Hematopoietic multipotent progenitor cell treated with erythropoietin and hydrocortisone succinate and interleukin-3 and kit ligand, for 15 days (in vitro differentiated cells): Measurements from ENCODE around the gene NR4A2.

Source experiments
- DNase-seq: peaks from one replicate; pipeline ENCODE4 v3.0.0-alpha.2; 2015; ENCODE audit warnings: low spot score

Gene NR4A2

DNA sequence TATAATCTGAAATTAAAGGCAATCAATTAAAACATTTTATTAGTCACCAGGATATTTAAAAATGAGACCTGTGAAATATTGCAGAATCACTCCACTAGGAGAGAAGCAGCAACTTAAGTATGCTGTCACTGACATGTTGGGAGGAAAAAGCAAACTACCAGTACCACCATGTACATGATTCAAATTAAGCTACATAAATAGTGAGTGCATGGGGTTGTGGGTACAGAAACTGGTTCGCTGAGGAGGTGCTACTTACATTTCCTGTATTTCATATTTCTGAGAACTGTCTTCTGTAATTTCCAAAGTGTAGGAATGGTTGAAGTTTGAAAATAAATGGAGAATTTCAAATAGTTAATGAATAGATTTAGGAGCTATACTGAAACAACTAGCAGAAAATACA, 7.9 kb upstream of the NR4A2 start:
- DNase-seq = peak; percentile 25

DNA sequence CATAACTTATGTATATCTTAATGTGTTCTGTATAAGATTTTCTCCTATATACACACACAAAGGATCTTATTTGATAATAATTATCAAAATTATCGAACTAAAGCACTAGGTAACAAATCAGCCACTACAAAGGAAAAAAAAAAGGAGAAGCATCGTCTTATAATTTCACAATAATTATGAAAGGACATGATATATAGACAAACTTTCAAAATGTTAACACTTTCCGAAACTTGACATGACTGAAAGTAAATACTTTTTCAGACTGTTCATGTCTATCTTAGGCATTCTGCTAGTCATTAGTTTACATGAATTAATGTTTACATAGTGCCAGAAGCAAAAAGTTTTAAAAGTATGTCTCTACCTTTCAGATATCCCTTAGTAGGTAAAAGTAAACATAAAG, 7.3 kb upstream of the NR4A2 start:
- DNase-seq = no peak

DNA sequence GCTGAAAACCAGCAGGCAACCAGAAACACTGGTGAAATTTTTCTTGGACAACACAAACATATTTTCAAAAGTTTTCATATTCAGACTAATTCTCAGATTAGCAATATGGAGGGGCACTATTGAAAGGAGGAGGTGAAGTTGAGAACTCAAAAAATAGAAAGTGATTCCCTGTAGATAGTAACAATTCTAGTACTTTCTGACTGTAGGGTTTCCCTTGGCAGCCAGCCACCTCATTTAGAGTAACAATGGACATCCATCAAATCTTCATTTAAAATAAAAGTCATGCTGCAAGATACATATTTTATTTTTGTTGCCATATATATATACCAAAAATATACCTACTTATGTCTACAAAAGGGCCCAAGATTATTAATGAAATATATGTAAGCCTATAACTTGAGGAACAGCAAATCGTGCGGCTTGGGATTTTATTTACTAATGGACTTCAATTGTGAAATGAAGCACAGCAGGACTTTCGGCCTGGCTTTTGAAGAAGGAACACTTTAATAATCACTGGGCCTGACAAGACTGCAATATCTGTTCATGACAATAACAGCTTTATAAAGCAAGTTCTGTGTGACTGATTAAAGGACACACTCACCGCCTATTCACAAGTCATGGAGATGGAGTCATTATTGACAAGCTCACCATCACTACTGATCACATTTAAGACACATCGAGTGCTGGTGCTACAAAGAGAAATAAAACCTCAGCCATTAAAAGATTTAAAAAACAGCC, 6.8 kb upstream of the NR4A2 start:
- DNase-seq = no peak

DNA sequence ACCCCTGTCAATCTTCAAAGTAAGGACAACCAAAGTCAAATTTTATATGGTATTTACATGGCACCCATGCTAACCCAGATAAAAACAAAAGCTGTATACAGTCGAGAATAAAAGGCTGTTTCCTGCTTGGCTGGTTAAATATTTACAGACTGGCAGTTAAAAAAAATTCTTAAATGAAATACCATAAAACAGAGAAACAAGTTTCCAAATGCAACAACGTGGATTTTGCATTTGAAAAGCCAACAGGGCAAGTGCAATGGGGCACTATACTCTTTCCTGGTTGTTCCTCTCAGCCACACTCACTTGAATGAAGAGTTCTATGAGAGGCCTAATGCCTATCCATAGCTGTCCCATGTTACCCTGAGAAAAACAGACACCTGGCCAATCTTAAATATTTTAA, 6.1 kb upstream of the NR4A2 start:
- DNase-seq = no peak

DNA sequence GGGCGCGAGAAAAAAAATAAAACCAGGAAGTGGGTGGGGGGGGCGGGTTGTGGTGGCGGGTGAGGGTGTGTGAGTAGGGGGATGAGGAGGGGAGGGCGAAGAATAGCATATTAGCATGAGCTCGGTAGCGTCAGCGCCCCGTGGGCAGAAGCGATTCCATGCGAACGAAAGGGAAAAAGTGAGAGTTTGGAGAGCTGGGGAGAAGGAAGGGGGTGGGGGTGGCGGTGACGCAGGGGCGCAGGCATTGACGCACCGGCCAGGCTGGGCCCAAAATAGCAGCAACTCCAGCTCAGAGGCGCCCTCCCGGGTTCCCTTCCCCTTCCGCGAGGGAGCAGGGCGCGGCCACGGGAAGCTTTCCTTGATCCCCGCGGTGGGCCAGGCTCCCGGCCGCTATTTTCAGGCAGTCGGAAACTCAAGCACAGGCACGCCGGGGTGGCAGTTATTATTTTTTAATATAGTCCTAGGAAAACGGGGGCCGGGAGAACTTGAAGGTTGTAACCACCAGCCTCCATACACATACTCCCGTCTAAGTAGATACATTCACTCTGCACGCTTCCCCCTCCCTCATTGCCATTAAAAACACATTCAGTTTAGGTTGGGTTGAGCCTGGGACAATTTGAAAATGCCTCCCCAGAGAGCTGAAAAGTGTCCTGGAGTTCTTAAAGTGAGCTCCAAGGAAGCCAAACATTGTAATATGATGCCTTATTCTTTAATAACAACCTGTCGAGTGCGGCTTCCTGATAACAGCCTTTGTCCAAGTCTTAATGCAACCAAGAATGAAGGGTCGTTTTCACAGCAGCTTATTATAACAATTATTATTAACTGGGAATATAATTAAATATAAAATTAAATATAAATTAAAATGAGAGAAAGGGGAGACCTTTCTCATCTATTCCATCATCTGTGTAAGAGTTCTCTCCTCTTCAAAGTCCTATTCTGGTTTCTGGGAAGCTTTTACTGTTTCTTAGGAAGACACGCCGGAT, 2.3 kb upstream of the NR4A2 start:
- peak; percentile 62 for DNase-seq

DNA sequence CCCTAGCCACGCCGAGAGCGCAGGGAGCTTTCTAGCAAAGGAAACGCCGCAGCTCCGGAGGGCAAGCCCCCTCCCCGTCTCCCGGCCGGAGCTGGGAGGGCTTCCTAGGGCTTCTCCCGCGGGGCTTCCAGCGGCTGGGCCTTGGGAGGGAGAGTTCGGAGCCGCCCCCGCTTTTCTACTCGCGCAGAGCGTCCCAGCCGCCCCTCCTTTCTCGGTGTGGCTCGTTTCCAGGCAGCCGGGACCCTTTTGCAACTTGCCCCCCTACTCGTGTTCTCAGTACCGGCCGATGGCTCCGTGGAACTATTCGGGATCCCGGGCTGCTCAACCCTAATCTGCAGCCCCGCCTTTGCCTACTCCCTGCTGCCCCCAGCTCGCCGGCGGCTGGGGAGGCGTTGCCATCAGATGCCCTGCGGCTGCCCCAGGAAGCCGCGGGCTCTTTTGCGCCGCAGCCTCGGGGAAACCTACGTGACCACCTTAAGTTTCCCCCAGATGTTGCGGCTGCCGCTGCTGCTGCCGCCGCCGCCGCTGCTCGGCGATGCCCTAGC, 1.5 kb upstream of the NR4A2 start:
- peak; percentile 69 for DNase-seq

DNA sequence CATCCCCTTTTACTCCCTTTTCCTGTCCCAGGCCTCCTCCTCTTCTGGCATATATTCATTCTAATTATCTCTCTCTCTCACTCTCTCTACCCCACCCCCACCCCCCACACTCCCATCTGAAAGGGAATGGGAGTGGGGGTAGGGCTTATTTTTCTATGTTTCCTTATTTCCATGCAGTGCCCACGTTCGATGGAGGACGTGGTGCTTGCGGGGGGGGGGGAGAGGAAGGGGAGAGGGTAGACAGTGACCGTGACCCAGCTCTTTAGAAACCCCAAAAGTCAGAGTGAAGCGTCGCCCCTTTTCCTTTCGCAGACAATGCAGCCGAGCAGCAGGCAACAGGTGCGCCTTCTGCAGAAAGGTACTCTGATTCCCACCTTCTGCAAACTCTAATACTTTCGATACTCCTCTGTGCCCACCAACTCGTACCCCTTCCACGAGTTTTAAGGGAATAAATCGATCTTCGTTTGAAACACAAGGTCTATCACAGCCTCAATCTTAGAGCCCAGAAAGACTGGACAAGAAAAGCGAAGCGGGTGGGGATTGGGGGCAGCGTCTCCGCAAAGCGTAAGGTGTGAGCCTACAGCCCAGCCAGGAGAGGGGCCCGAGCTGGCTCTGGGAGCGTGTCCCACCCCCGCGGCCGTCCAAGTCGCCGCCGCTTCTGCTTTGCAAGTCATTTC, 891 bp upstream of the NR4A2 start:
- peak; percentile 37 for DNase-seq

DNA sequence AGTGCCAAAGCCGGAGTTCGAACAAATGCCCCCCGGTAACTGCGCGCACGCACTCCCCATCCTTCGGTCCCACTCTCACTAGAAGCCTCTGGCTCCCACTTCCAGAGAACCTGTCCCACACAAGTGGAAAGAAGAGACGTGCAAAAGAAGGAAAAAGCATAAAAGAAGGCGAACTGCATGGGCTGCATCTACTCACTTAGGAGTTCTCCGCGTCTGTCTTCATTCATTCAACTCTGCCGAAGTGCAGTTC, 312 bp downstream of the NR4A2 start:
- no peak for DNase-seq

DNA sequence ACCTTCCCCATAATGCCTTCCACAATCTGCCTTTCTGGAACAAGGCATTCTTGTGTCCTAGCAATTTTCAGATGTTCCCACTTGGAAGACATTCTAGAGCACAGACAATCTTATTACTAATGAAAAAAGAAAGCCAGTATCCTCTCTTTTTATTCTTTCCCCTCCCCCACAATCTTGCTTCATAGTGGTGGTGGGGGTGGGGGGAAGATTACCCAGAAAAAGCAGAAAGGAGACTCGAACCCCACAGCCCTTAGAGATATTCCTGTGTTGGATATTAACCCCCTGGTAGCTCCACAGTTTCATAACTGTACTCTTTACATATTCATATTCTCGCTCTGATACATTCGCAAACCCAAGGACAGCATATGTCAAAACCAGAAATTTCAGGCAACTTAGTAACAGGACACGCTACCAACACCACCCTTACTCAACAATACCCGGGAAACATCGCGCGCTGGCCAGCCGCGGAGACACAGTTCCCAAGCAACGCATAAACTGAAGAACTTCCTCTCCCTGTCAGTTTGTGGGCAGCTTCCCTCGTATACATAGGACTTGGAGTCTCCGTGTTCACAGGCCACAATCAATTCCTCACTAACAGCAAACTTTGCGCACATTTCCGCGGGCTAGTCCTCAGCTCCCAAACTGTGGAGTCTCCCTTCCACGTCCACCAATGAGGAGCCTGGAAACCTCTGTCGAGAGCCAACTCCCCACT, 793 bp downstream of the NR4A2 start:
- DNase-seq = no peak

DNA sequence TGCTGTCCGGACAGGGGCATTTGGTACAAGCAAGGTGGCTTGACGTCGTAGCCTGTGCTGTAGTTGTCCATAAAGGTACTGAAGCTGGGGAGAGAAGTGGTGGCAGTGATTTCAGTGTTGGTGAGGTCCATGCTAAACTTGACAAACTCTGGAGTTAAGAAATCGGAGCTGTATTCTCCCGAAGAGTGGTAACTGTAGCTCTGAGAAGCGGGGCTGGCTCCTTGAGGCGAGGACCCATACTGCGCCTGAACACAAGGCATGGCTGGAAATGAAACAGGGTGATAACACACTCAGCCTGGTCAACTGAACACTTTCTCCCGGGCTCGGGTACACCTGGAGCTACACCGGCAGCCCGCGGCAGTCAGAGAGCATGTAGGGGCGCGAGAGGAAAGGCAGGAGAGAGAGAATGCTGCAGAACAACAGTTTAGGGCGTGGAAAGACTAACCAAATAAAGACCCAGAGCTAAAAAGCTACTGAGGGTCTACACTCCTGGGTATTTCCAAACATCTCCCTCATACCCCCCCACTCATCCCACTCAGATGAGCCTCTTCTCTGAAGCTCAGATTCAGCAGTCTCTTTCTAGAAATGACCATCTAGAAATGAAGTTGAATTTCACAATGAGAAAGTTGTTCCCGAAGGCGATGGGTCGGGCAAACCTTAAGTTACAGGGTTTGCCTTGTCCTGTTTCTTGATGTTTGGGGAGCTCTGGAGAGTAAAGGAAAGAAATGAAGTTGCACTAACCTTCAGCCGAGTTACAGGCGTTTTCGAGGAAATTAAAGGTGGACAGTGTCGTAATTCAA, 2.4 kb downstream of the NR4A2 start:
- DNase-seq = no peak

DNA sequence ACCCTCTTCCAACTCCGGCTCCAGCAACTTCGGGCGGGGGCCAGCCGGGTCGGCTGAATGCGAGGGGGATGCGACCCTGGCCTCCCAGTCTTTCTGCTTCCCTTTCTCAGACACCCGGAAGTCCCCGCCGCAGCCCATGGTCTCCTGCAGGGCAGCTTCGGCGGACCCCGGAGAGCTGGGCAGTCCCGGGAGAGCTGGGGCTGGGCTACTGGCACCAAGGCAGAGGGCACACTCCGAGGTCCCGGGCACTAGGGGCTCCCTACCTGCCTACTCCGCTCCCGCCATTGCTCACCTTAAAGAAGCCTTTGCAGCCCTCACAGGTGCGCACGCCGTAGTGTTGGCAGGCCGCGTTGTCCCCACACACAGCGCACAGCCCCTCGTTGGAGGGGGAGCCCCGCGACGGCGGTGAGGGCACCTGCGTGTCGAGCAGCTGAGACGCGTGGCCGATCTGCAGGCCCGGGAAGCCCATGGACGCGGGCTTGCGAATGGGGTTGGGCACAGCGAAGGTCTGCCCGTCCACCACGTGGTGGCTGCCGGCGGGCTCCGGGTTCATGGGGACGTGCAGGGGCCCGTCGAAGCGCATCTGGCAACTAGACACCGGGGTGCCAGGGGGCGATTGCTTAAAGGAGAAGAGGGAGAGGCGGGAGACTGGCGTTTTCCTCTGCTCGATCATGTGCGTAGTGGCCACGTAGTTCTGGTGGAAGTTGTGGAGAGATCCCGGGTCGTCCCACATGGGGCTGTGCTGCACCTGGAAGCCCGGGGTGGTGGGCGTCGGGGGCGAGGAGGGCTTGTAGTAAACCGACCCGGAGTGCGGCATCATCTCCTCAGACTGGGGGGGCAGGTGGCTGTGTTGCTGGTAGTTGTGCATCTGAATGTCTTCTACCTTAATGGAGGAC, 3.2 kb downstream of the NR4A2 start:
- DNase-seq = no peak

DNA sequence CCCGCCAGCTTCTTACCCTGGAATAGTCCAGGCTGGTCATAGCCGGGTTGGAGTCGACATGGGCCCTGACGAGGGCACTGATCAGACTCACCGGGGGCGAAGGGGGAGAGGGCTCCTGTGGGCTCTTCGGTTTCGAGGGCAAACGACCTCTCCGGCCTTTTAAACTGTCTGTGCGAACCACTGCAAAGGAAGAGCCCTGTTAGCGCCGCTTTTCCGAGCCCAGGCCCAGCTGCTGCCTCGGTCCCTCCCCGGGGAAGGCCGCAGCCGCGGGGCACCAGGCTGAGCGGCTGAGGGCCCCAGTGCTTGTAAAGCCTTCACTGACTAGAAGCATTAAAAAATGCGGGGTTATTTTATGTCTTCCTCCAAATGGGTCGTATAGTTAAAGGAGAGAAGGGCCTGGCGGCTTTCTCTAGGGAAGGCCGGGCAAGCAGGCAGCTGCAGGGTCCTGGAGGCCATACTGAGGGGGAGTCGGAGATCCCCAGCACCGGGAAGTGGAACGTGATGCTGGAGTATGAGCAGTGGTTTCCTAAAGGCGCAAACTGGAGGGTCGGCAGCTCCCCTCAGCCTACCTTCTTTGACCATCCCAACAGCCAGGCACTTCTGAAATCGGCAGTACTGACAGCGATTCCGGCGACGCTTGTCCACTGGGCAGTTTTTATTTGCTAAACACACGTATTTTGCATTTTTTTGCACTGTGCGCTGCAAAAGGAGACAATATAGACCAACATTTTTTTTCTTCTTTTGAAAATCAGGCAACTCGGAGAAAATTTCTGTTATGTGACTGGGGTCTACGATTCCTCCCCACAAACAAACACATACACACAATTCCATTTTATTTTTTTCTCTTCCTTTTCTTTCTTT, 4.5 kb downstream of the NR4A2 start:
- DNase-seq = no peak

DNA sequence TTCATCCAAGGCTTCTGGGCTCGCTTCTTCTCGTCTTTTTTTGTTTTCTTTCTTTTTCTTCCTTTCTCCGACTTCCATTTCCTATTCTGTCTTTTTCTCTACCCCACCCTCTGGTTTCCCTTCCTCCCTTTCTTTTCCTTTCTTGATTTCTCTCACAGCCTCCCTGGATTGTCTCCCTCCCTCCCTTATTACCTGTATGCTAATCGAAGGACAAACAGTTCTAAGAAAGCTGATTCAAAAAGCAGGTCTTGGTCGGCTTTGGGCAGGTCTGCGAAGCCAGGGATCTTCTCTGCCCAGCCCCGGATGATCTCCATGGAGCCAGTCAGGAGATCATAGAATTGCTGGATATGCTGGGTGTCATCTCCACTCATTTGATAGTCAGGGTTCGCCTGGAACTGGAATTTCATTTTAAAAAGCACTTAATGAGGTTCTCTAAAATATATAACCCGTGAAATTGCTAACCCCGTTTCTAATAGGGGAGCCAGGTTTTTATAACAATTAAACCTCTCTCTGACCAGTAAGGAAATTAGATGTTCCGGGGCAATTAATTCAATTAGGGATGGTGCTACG, 5.9 kb downstream of the NR4A2 start:
- no peak for DNase-seq

DNA sequence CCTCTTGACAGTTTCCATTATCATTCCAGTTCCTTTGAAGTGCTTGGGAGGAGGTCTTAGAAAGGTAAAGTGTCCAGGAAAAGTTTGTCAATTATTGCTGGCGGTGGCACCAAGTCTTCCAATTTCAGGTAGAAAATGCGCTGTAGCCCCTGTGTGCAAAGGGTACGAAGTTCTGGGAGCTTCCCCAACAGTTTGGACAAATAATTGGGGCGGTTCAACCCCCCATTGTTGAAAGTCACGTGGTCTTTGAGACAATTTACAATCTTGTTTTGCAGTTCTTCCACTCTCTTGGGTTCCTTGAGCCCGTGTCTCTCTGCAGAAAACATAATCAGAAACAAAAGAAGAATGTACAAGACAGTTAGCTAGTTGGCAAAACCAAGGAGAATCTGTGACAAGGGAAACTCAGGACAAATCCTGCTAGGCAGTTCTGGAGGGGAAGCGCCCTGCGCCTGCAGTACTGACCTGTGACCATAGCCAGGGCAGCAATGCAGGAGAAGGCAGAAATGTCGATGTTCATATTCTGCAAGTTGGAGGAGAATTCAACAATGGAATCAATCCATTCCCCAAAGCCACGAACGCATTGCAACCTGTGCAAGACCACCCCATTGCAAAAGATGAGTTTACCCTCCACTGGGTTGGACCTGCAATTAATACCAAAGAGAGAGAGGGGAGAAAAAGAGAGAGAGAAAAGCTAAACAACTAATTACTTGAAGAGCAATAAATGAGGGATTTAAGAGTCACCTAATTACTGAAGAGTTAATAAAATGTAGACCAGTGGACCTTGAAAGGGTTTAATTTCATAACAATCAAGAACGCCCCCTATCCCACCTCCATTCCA, 6.6 kb downstream of the NR4A2 start:
- DNase-seq = no peak

DNA sequence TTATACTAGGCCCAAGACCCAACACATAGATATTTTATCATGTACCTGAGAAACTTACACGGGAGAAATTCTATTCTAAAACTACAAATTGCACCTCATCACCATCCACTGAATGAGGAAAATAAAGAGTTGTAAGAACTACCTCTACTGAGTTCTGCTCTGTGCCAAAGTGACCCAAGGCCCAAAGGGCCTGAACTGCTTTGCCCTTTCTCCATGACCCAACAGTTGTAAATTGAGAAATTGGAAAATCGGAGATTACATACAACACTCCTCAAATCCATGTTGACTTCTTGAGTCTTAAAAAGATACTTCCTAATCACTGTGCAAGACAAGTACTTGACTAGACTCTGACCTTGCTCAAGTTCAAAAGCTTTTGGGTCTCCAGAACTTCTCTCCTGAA, 8.8 kb downstream of the NR4A2 start:
- DNase-seq = no peak

DNA sequence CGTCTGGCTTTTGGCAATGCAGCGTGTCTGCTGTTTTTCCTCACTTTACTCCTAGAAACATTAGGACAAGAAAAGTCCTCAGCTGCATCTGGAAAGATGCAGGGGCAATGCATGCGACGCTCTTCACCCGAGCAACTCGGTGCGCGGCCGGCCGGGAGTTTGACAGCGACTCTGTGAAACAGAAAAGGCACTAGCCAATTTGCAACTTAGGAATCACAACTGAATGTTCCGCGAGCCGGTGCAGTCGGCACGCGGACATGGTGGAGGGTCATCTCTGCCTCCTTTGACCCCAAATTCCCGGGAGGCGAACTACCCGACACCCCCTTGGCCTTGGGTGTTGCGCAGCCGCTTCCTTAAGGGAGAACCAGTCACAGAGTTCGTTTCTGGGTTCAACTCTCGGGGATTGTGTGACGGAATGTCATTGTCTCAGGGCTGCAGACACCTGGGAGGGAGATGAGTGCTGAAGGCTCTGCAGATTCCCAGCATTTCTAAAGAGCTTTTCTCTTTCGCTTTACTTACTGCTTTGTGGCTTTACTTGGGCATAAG, 9.8 kb downstream of the NR4A2 start:
- DNase-seq = no peak

DNA sequence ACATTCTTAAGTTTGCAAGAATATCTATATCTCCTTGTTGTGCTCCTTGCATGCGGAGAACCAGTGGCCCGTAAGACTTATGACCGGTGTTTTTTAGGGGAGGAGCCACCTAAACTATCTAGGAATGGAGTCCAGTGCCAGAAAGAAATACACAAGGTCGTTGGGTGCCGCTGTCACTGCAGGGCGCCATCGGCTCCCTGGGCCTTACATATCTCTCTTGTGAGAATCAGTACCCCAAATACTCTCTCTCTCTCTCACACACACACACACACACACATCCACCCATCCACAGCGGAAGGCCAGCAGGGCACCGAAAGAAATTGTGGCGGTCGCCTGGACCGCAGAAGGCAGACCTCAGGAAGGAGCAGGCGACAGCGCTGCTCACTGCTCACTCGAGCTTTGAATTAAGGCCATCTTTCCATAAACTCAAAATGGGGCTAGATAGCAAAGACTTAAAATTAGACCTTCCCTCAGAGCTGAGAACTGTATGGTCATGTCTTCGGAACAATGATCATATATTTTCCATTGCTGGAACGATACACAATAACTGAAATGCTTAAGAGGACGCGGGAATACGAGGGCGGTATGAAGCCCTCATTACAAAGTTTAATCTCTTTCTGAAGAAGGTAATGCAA, 10.4 kb downstream of the NR4A2 start:
- DNase-seq = no peak
